AG04449 (cell line): Measurements from ENCODE around the gene LRRC4C.

ENCODE experiments used
- CTCF ChIA-PET: fragments of 350-600 bp; formaldehyde crosslinking; extraction: SDS; loops from one replicate; lab custom pipeline; 2021; ENCODE audit warnings: antibody characterized with exemption; lab: Yijun Ruan, JAX
- POLR2A ChIA-PET: fragments of 400-600, 350-600 bp; formaldehyde crosslinking; extraction: SDS; loops from one replicate; lab custom pipeline; 2020; ENCODE audit warnings: antibody characterized with exemption, inconsistent platforms; lab: Yijun Ruan, JAX
- DNase-seq: peaks from one replicate; pipeline ENCODE4 v3.0.0-alpha.2; 2010; ENCODE audit warnings: low read depth, low spot score
- H3K4me3 ChIP-seq: 2 replicates; pipeline ENCODE4 v1.5.1; 2011; ENCODE audit warnings: low read depth, mild to moderate bottlenecking, control low read depth, low read length
- TF ChIP-seq, protein P1 (sequence below): IDR thresholded peaks from one replicate; pipeline ENCODE4 v1.5.1; 2011; ENCODE audit warnings: mild to moderate bottlenecking, moderate library complexity, low read length, control low read depth, inconsistent platforms; ENCODE audit not compliant: insufficient read depth; ENCODE audit errors: missing control alignments

The LRRC4C gene

DNA sequence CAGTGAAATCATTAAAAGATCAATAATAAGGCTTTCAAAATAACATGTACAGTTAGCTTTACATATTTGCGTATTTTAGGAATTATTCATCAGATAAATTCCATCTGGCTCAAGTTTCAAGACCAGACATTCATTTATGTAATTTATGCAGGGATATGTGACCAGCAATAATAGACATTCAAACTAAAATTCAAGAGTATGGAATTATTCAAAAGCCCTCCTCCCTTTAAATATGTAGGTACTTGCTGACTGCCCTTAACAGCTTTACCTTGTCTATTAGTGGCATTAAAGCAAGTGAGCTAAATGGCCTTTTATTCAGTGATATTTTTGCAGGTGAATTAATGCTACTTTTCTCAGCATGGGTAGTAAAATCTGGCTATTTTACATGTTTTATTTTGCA lies 126.1 kb downstream of the LRRC4C start:
- ChIA-PET CTCF (no interaction called here), POLR2A (no interaction called here)
- TF ChIP-seq, protein P1, sequence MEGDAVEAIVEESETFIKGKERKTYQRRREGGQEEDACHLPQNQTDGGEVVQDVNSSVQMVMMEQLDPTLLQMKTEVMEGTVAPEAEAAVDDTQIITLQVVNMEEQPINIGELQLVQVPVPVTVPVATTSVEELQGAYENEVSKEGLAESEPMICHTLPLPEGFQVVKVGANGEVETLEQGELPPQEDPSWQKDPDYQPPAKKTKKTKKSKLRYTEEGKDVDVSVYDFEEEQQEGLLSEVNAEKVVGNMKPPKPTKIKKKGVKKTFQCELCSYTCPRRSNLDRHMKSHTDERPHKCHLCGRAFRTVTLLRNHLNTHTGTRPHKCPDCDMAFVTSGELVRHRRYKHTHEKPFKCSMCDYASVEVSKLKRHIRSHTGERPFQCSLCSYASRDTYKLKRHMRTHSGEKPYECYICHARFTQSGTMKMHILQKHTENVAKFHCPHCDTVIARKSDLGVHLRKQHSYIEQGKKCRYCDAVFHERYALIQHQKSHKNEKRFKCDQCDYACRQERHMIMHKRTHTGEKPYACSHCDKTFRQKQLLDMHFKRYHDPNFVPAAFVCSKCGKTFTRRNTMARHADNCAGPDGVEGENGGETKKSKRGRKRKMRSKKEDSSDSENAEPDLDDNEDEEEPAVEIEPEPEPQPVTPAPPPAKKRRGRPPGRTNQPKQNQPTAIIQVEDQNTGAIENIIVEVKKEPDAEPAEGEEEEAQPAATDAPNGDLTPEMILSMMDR = no peak
- H3K4me3 ChIP-seq = no peak overlapping the region
- DNase-seq = no peak

DNA sequence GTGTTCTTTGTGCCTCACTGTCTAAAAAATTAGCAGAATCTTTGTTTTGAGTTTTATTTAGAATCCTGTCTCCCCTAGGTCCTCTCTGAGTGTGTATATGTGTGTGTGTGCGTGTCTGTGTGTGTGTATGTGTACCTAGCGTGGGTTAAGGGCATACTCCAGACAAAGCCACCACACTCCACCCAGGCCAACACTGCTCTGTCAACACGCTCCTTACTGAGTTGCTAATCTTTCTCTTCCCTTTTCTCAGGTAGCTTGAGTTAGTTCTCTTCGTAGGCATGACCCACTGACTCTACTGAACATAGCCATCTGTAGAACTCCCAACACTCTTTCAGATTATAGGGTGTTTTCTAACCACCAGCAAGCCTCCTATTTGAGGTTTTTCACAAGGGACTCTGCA lies 131.1 kb downstream of the LRRC4C start:
- DNase-seq = no peak
- TF ChIP-seq, protein P1 = no peak
- CTCF ChIA-PET = no interaction called here
- POLR2A ChIA-PET = no interaction called here
- H3K4me3 ChIP-seq = no peak overlapping the region

DNA sequence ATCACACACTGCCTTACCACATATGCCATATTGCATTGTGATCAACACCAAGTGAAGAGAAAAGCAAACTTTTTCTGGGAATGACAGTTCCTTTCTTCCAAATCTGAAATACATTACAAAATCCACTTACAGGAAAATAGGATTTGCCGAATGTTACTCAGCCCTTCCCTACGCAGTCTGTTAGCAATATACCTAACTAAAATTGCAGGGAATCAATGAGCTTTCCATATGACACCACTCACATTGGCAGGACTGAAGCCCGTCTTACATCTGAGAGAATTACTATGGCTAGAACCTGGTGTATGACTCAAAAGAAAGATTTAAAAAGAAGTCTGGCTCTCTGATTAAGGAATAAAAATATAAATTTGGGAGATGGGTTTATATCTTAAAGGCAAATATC lies 136.0 kb downstream of the LRRC4C start:
- ChIA-PET POLR2A (no interaction called here), CTCF (no interaction called here)
- no peak for DNase-seq
- TF ChIP-seq, protein P1 = no peak
- no peak overlapping the region for H3K4me3 ChIP-seq

DNA sequence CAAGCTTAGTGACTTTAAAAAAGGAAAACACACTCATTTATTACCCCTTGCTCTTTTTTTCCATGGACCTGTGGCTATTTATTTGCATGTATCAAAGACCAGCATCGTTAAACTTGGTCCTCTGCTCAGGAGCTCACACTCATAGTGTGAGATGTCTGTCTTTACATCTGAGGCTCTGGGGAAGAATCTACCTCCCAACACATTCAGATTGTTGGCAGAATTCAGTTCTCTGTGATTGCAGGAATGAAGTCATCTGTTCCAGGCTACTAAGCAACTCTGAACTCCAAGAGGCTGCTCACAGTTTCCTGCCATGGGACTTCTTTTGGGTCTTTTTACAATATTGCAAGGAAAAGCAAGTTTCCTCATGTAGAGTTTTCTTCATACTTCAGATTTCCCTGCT lies 138.8 kb downstream of the LRRC4C start:
- no peak overlapping the region for H3K4me3 ChIP-seq
- CTCF ChIA-PET = no interaction called here
- TF ChIP-seq, protein P1 = no peak
- no peak for DNase-seq
- POLR2A ChIA-PET = no interaction called here

DNA sequence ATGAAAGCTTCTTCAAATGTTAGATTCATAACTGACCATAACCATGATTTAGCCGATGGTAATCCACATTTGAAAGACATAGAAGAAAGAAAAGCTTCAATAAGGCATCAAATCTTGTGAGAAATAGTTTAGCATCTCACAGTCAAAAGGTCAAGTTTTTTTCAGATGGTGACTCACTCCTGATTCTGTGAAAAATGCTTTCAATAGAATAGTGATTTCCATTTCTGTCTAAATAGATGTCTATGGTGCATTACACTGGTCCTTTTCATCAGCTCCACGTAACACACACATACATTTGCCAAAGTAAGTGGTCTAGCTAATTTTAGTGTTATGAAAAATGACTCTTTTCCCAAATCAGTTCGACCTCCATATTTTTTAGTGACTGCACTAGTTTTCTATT lies 139.2 kb downstream of the LRRC4C start:
- H3K4me3 ChIP-seq = no peak overlapping the region
- TF ChIP-seq, protein P1 = no peak
- no peak for DNase-seq
- ChIA-PET POLR2A (no interaction called here), CTCF (no interaction called here)

DNA sequence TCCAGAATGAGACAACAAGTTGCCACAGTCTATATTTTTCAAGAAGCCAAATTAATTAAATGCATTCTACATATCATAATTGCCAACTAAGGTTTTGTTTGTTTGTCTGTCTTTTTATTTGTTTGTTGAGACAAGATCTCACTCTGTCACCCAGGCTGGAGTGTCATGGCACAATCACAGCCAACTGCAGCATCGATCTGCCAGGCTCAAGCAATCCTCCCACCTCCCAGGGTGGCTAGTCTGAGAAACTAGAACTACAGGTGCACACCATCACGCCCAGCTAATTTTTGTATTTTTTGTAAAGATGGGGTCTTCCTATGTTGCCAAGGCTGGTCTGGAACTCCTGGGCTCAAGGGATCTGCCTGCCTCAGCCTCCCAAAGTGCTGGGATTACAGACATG lies 140.0 kb downstream of the LRRC4C start:
- TF ChIP-seq, protein P1 = no peak
- CTCF ChIA-PET = no interaction called here
- POLR2A ChIA-PET = no interaction called here
- no peak overlapping the region for H3K4me3 ChIP-seq
- DNase-seq = no peak
